HG02642 (cell line): ENCODE results near the gene MVB12B.
"Not testable (repeated sequence)": the region's sequence is repeated elsewhere in the genome, so short reads cannot be mapped to it uniquely, and the experiment has no call there.

Experiments
- ATAC-seq: cut with Tn5 transposase; IDR thresholded peaks from one replicate; pipeline ENCODE4 v1.9.1; 2021; ENCODE audit warnings: mild to moderate bottlenecking; ENCODE audit not compliant: unreplicated experiment, poor library complexity

Gene MVB12B

GRCh38 chr9:126523611-126524111, 197.0 kb downstream of the MVB12B start:
- ATAC-seq, result no peak

- ATAC-seq, result no peak
Measured at GRCh38 chr9:126524353-126525077, 197.9 kb downstream of the MVB12B start.

- no peak for ATAC-seq
Measured at GRCh38 chr9:126526218-126527108, 199.8 kb downstream of the MVB12B start.

GRCh38 chr9:126527109-126527825, 200.6 kb downstream of the MVB12B start:
- no peak for ATAC-seq

- no peak for ATAC-seq
Measured at GRCh38 chr9:126528111-126528510, 201.5 kb downstream of the MVB12B start.

GRCh38 chr9:126528915-126529314, 202.3 kb downstream of the MVB12B start:
- no peak for ATAC-seq

GRCh38 chr9:126531035-126531571, 204.5 kb downstream of the MVB12B start:
- no peak for ATAC-seq

- no peak for ATAC-seq
Measured at GRCh38 chr9:126531591-126531990, 205.0 kb downstream of the MVB12B start.

- no peak for ATAC-seq
Measured at GRCh38 chr9:126532019-126532462, 205.4 kb downstream of the MVB12B start.

- ATAC-seq, result no peak
Measured at GRCh38 chr9:126532489-126532888, 205.9 kb downstream of the MVB12B start.

- no peak for ATAC-seq
Measured at GRCh38 chr9:126532951-126533925, 206.6 kb downstream of the MVB12B start.

GRCh38 chr9:126533926-126534310, 207.3 kb downstream of the MVB12B start:
- no peak for ATAC-seq

GRCh38 chr9:126534431-126535186, 208.0 kb downstream of the MVB12B start:
- no peak for ATAC-seq

GRCh38 chr9:126536131-126536530, 209.5 kb downstream of the MVB12B start:
- ATAC-seq, result no peak

- ATAC-seq, result no peak
Measured at GRCh38 chr9:126536841-126537465, 210.3 kb downstream of the MVB12B start.

- ATAC-seq, result no peak
Measured at GRCh38 chr9:126538550-126538949, 211.9 kb downstream of the MVB12B start.

- not testable (repeated sequence) for ATAC-seq
Measured at GRCh38 chr9:126540398-126540797, 213.8 kb downstream of the MVB12B start.

- no peak for ATAC-seq
Measured at GRCh38 chr9:126543490-126543889, 216.9 kb downstream of the MVB12B start.
